Activated T-cell treated with anti-CD3 and anti-CD28 coated beads for 4 hours (primary cell): ENCODE data around the gene ZNF865.

ENCODE experiments used
- DNase-seq: peaks from one replicate; pipeline ENCODE4 v3.0.0-alpha.2; 2020

ZNF865 gene

DNA sequence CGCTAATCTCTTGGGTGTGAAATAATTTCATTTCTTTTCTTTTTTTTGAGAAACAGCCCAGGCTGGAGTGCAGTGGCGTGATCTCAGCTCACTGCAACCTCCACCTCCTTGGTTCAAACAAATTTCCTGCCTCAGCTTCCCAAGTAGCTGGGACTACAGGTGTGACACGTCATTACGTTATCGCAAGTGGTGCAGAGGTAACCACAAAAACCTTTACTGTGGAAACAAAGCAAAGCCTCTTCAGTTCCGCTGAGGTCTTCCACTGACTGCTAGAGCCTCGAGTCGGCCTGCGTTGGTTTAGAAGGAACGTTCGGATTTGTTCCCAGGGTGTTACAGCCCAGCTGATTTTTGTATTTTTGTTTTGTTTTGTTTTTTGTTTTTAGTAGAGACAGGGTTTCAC, 20.9 kb downstream of the ZNF865 start:
- peak; percentile 50 for DNase-seq

- DNase-seq, result peak; percentile 92
Observed at GRCh38 chr19:55632463-55632834, 27.0 kb downstream of the ZNF865 start.

GRCh38 chr19:55633861-55634260, 28.4 kb downstream of the ZNF865 start:
- no peak for DNase-seq

DNA sequence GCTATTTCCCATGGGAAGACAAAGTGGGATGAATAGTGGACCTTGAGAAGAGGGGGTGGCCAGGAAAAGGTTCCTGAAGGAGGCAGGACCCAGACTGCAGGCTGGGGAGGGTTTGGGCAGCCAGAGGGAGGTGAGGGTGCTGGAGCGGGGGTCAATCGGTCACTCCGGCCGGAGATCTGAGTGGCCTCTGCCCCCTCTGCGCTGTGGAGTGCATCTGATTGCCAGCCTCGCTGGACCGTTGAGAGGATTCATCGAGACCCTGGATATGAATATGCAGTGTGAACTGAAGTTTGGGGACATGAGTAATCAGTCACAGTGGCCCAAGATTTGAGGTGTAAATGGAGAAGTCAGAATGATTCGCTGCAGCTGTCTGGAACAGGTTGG, 29.9 kb downstream of the ZNF865 start:
- DNase-seq, result no peak

GRCh38 chr19:55635856-55636440, 30.5 kb downstream of the ZNF865 start:
- no peak for DNase-seq

- no peak for DNase-seq
Observed at GRCh38 chr19:55636723-55637122, 31.3 kb downstream of the ZNF865 start.

GRCh38 chr19:55637534-55637933, 32.1 kb downstream of the ZNF865 start:
- DNase-seq, result no peak

GRCh38 chr19:55638864-55639359, 33.5 kb downstream of the ZNF865 start:
- peak; percentile 43 for DNase-seq

- peak; percentile 44 for DNase-seq
Observed at GRCh38 chr19:55640043-55640576, 34.7 kb downstream of the ZNF865 start.

GRCh38 chr19:55640577-55641425, 35.4 kb downstream of the ZNF865 start, which contains the start of gene ZNF580:
Gene ZNF580, plus strand, starts transcription at chr19:55641002. Its CDS starts 1,507 bp downstream, at chr19:55642509.
- DNase-seq, result peak; percentile 44

- DNase-seq, result no peak
Observed at GRCh38 chr19:55641426-55642152, 36.1 kb downstream of the ZNF865 start.

- DNase-seq, result no peak
Observed at GRCh38 chr19:55642153-55643002, 36.9 kb downstream of the ZNF865 start.

DNA sequence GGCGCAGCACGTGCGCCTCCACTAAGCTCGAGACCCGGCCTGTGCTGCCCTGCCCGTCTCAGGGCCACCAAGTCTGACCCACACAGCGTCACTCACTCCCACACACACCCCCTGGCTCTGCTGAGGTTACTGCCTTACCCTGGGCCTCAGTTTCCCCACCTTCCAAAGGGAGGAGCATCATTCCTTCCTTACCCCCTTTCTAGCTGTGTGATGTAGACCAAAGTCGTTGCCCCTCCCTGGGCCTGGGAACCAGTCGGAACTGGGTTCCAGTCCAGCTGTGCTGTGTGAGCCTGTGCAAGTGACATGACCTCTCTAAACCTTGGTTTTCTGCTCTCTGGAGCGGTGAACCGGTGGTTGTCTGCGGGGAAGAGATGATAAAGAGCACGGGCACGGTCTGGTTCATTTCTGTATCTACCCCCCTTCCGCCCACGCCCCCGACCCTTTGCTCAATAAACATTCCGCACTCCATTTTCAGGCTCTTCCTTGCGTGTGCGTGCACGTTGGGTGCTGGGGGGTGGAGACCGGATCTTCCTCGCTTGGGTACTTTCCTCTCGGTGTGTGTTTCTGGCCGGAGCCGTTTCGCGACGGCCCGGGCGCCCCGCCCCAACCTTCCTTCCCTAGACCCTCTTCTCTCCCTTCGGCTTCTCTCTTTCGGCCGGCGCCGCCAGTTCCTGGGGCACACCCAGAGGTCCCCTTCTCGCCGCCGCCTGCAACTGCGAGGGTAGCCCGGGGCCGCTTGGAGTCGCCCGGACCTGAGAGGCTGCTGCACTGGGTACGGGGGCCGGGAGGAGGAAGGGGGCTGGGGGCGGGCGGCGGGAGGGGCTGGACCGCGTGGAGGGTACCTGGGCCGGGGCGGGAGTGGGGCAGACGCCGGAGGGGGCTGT, 37.8 kb downstream of the ZNF865 start, which contains the start of gene ZNF581:
Gene ZNF581, plus strand, starts transcription at position 647 of the 884 bp plus-strand sequence. CDS start 923 bp downstream, outside the sequence.
- DNase-seq, result peak; percentile 74

DNA sequence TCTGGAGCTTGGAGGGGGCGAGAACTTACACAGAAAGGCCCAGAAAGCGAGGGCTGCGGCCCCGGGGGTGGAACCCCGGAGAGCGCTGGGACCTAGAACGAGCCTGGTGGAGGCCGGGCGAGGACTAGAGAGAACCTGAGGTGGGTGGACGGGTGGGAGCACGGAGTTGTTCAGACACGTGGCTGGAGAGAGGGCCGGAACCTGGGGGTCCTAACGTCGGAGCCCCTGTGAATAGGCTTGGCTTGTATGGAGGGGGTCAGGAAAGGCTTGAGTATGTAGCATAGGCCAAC, 38.4 kb downstream of the ZNF865 start:
- DNase-seq, result no peak

GRCh38 chr19:55644191-55644833, 38.9 kb downstream of the ZNF865 start:
- DNase-seq, result no peak

DNA sequence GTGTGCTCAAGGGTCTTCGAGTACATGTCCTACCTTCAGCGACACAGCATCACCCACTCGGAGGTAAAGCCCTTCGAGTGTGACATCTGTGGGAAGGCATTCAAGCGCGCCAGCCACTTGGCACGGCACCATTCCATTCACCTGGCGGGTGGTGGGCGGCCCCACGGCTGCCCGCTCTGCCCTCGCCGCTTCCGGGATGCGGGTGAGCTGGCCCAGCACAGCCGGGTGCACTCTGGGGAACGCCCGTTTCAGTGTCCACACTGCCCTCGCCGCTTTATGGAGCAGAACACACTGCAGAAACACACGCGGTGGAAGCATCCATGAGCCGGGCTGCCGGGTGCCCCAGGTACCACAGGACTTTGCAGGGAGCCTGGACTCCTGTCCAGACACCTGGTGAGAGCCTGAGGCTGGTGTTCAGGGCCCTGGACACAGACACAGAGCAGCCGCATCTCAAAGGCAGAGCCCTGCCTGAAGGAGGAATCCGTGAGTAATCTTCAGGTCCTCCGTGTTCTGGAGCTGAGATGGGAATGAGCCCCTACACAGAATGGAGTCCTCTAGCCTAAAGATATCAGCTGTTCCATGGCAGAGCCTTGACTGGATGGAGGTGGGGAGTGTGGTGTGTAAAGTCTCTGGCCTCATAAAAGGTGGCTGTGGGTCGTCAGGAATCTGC, 39.5 kb downstream of the ZNF865 start:
- no peak for DNase-seq

- no peak for DNase-seq
Observed at GRCh38 chr19:55645512-55645881, 40.0 kb downstream of the ZNF865 start.

GRCh38 chr19:55646889-55647731, 41.7 kb downstream of the ZNF865 start:
- no peak for DNase-seq
